H1 (cell line): Measurements from ENCODE around the gene ARHGAP4. TPM values are rescaled to one million over a fixed set of nuclear protein-coding genes. Genes with fewer than 3 reads are reported as not detected.

ENCODE experiments used
- CTCF ChIA-PET: fragments of 300-600 bp; sonication (Branson Sonifier 250); formaldehyde crosslinking; loops from one replicate; lab custom pipeline; 2021; ENCODE audit not compliant: partially characterized antibody; lab: Charles Lee
- POLR2A ChIA-PET: fragments of 300-600 bp; sonication (Branson Sonifier 250); formaldehyde crosslinking; loops from one replicate; lab custom pipeline; 2021; ENCODE audit warnings: inconsistent platforms; ENCODE audit not compliant: partially characterized antibody; lab: Charles Lee
- DNase-seq, 2 experiments: peaks; one replicate each; pipeline versions ENCODE4 v3.0.0 to v3.0.0-alpha.2; 2010 to 2022; ENCODE audit warnings: low spot score in 2 of 2, low read depth in 1 of 2, mixed read lengths in 1 of 2
- FAIRE-seq: peaks from 2 replicates; lab custom pipeline; 2011; peaks lifted over from hg19 to GRCh38; lab: Jason Lieb, UNC
- H2AFZ ChIP-seq: 2 replicates; pipeline ENCODE4 v1.8.1; 2012; ENCODE audit warnings: low read length, inconsistent platforms
- H2AK5ac ChIP-seq: 2 replicates; pipeline ENCODE4 v1.6.1; 2013; ENCODE audit warnings: low read depth, low read length
- H2BK120ac ChIP-seq: replicated peaks from 2 replicates; pipeline ENCODE3; 2013; ENCODE audit warnings: low read depth, low read length, inconsistent platforms
- H2BK12ac ChIP-seq: 2 replicates; pipeline ENCODE4 v1.6.1; 2013; ENCODE audit warnings: low read depth, low read length
- H2BK15ac ChIP-seq: 2 replicates; pipeline ENCODE4 v1.6.1; 2013; ENCODE audit warnings: low read length
- H2BK20ac ChIP-seq: 2 replicates; pipeline ENCODE4 v1.6.1; 2013; ENCODE audit warnings: low read length
- H2BK5ac ChIP-seq: 2 replicates; pipeline ENCODE4 v1.6.1; 2013; ENCODE audit warnings: low read depth, low read length
- H3K14ac ChIP-seq: 2 replicates; pipeline ENCODE4 v1.6.1; 2013; ENCODE audit warnings: inconsistent platforms; ENCODE audit not compliant: insufficient read length
- H3K18ac ChIP-seq: 2 replicates; pipeline ENCODE4 v1.6.1; 2013; ENCODE audit warnings: low read length; ENCODE audit errors: extremely low read depth
- H3K23ac ChIP-seq: 2 replicates; pipeline ENCODE4 v1.6.1; 2013; ENCODE audit warnings: inconsistent platforms; ENCODE audit not compliant: insufficient read length
- H3K23me2 ChIP-seq: 2 replicates; pipeline ENCODE4 v1.6.1; 2013; ENCODE audit warnings: low read depth, low read length
- H3K27ac ChIP-seq: 2 replicates; pipeline ENCODE4 v1.6.1; 2011; ENCODE audit warnings: low read depth, low read length, inconsistent platforms
- H3K27me3 ChIP-seq, 4 experiments: replicated peaks in 1 of 4; 1 replicate in 1 of 4; 2 replicates in 3 of 4; pipeline versions ENCODE4 v1.6.1 to v1.8.1; 2011 to 2013; ENCODE audit warnings: low read length in 3 of 4, mild to moderate bottlenecking in 3 of 4, inconsistent platforms in 2 of 4, mixed read lengths in 2 of 4, moderate library complexity in 1 of 4; ENCODE audit not compliant: control insufficient read depth in 3 of 4, insufficient read depth in 3 of 4; ENCODE audit errors: extremely low read depth in 1 of 4
- H3K36me3 ChIP-seq, 4 experiments: 2 replicates each; pipeline versions ENCODE4 v1.6.1 to v1.8.1; 2011 to 2013; ENCODE audit warnings: mild to moderate bottlenecking in 4 of 4, low read length in 3 of 4, moderate library complexity in 2 of 4, control low read depth in 1 of 4, inconsistent platforms in 1 of 4; ENCODE audit not compliant: insufficient read depth in 4 of 4, control insufficient read depth in 2 of 4
- H3K4ac ChIP-seq: replicated peaks from 2 replicates; pipeline ENCODE3; 2013; ENCODE audit warnings: low read length, low read depth, mixed read lengths, inconsistent platforms; ENCODE audit not compliant: insufficient read length
- H3K4me1 ChIP-seq, 4 experiments: replicated peaks in 1 of 4; 1 replicate in 1 of 4; 2 replicates in 3 of 4; pipeline versions ENCODE4 v1.6.1 to v1.8.1; 2011 to 2013; ENCODE audit warnings: low read length in 3 of 4, inconsistent platforms in 2 of 4, mixed read lengths in 1 of 4; ENCODE audit not compliant: insufficient read depth in 4 of 4, control insufficient read depth in 3 of 4
- H3K4me2 ChIP-seq, 2 experiments: 2 replicates each; pipeline versions ENCODE4 v1.6.1 to v1.8.1; 2011 to 2013; ENCODE audit warnings: low read depth in 2 of 2, low read length in 2 of 2, control low read depth in 1 of 2, inconsistent platforms in 1 of 2, mild to moderate bottlenecking in 1 of 2; ENCODE audit not compliant: insufficient read depth in 1 of 2
- H3K4me3 ChIP-seq, 4 experiments: fragments of 200-600, 300-600 bp in 1 of 4; sonication (generic), shearing (Covaris generic), sonication (Bioruptor Twin) in 1 of 4; 2 replicates each; pipeline versions ENCODE4 v1.5.1 to v1.8.1; 2011 to 2016; ENCODE audit warnings: low read length in 4 of 4, low read depth in 3 of 4, control low read depth in 2 of 4, inconsistent platforms in 2 of 4, mild to moderate bottlenecking in 2 of 4, mixed read lengths in 1 of 4, moderate library complexity in 1 of 4; ENCODE audit not compliant: insufficient read depth in 2 of 4; ENCODE audit errors: extremely low read depth in 1 of 4
- H3K56ac ChIP-seq: replicated peaks from 2 replicates; pipeline ENCODE3; 2013; ENCODE audit warnings: low read depth, mild to moderate bottlenecking, mixed read lengths, low read length, inconsistent platforms; ENCODE audit not compliant: insufficient read length
- H3K79me1 ChIP-seq: 2 replicates; pipeline ENCODE4 v1.6.1; 2013; ENCODE audit warnings: low read depth, low read length, control low read depth
- H3K79me2 ChIP-seq, 2 experiments: 2 replicates each; pipeline versions ENCODE4 v1.6.1 to v1.8.1; 2012 to 2013; ENCODE audit warnings: low read length in 2 of 2, mild to moderate bottlenecking in 2 of 2, inconsistent platforms in 1 of 2; ENCODE audit not compliant: insufficient read depth in 2 of 2, control insufficient read depth in 1 of 2
- H3K9ac ChIP-seq, 4 experiments: replicated peaks in 1 of 4; 1 replicate in 1 of 4; 2 replicates in 3 of 4; pipeline versions ENCODE4 v1.6.1 to v1.8.1; 2011 to 2013; ENCODE audit warnings: low read depth in 3 of 4, low read length in 3 of 4, control low read depth in 2 of 4, mild to moderate bottlenecking in 2 of 4, moderate library complexity in 2 of 4, inconsistent platforms in 1 of 4; ENCODE audit errors: extremely low read depth in 1 of 4
- H3K9me3 ChIP-seq, 2 experiments: 2 replicates each; pipeline versions ENCODE4 v1.6.1 to v1.8.1; 2012 to 2013; ENCODE audit warnings: mild to moderate bottlenecking in 2 of 2, moderate library complexity in 2 of 2, control low read depth in 1 of 2, inconsistent platforms in 1 of 2, low read depth in 1 of 2, low read length in 1 of 2, mixed read lengths in 1 of 2; ENCODE audit not compliant: insufficient read depth in 2 of 2
- H4K20me1 ChIP-seq, 2 experiments: replicated peaks in 1 of 2; 2 replicates each; pipeline versions ENCODE3 to v1.8.1; 2011 to 2013; ENCODE audit warnings: inconsistent platforms in 2 of 2, low read length in 2 of 2, mild to moderate bottlenecking in 1 of 2; ENCODE audit not compliant: insufficient read depth in 2 of 2, control insufficient read depth in 1 of 2
- H4K5ac ChIP-seq: 2 replicates; pipeline ENCODE4 v1.6.1; 2013; ENCODE audit warnings: low read length, low read depth, mixed read lengths, inconsistent platforms; ENCODE audit not compliant: insufficient read length
- H4K8ac ChIP-seq: 2 replicates; pipeline ENCODE4 v1.8.0; 2013; ENCODE audit warnings: mild to moderate bottlenecking, moderate library complexity, low read length, inconsistent platforms; ENCODE audit not compliant: insufficient read depth; ENCODE audit errors: extremely low read depth
- H4K91ac ChIP-seq: replicated peaks from 2 replicates; pipeline ENCODE3; 2013; ENCODE audit warnings: low read length, mixed read lengths, inconsistent platforms; ENCODE audit not compliant: insufficient read length
- GABPA ChIP-seq: IDR thresholded peaks from 2 replicates; pipeline ENCODE4 v1.6.1; 2011; ENCODE audit warnings: mild to moderate bottlenecking, low read length, moderate library complexity, borderline replicate concordance; ENCODE audit not compliant: insufficient read depth
- HDAC6 ChIP-seq: IDR thresholded peaks from one replicate; pipeline ENCODE4 v1.7.1; 2012; ENCODE audit warnings: low read depth, mild to moderate bottlenecking, inconsistent platforms, low read length, moderate library complexity
- KDM5A ChIP-seq: fragments of 200-600 bp; IDR thresholded peaks from 2 replicates; pipeline ENCODE4 v1.7.1; 2012; ENCODE audit warnings: mild to moderate bottlenecking, low read length, inconsistent platforms, mixed read lengths
- MAFK ChIP-seq: IDR thresholded peaks from 2 replicates; pipeline ENCODE4 v1.6.1; 2012; ENCODE audit warnings: low read depth, mild to moderate bottlenecking, improper control_type of control experiment, low read length
- NANOG ChIP-seq: IDR thresholded peaks from 2 replicates; pipeline ENCODE4 v1.6.1; 2011; ENCODE audit warnings: low read length, low read depth, mild to moderate bottlenecking, inconsistent platforms; ENCODE audit not compliant: insufficient read depth, poor library complexity, severe bottlenecking
- NRF1 ChIP-seq: IDR thresholded peaks from 2 replicates; pipeline ENCODE4 v1.6.1; 2011; ENCODE audit warnings: mild to moderate bottlenecking, low read depth, low read length, improper control_type of control experiment
- WGBS, 2 experiments: shearing (Covaris generic) in 1 of 2; methylation state at CpG; one replicate each; pipeline versions ENCODE4 v1.1.6 to v1.1.7; 2013 to 2015; ENCODE audit warnings: low lambda C conversion rate in 2 of 2, mixed read lengths in 2 of 2, inconsistent platforms in 1 of 2, low coverage in 1 of 2, missing lambda C conversion rate in 1 of 2; ENCODE audit not compliant: insufficient replicate concordance in 2 of 2, insufficient coverage in 1 of 2, insufficient read length in 1 of 2; ENCODE audit errors: extremely low coverage in 1 of 2, missing lambda C conversion rate in 1 of 2; 5-methylcytosine and 5-hydroxymethylcytosine counted together
- polyA plus RNA-seq, 7 experiments: library from polyadenylated mRNA; depleted of rRNA in 3 of 7; stranded (reverse) in 5 of 7; unstranded in 2 of 7; fragments of >200 nt in 5 of 7; fragments of 200-250 nt in 2 of 7; gene quantifications; 1 replicate in 5 of 7; 2 replicates in 1 of 7; 4 replicates in 1 of 7; pipeline versions ENCODE4 v1.2.1 to v1.2.3, GENCODE V29; 2011 to 2013; ENCODE audit warnings: missing spikeins in 2 of 7, mixed read lengths in 2 of 7
- total RNA-seq: library from RNA; stranded (reverse); fragmentation: NEBNext Ultra II Directional; extraction: Animal tissue kit (Norgen Biotek cat#: 25700); gene quantifications from 2 replicates; pipeline ENCODE4 v1.2.1, GENCODE V29; 2021

ARHGAP4 gene
- total and polyA plus RNA-seq, 2 of the 8 experiments (the other 6 are each of a cell fraction or from before 2014, with no cell fraction given), result 23.9 to 26.0 TPM

- H3K23ac ChIP-seq, result no peak overlapping the region
- peaks cover 0 to 13% of the 10 kb centered on the region in 2 experiments; a peak in 2 of 4 replicates for H3K79me2 ChIP-seq
- DNase-seq (no peak), FAIRE-seq (no peak)
- H3K36me3 ChIP-seq, result no peaks in the 10 kb centered on the region; a peak in 1 of 8 replicates
- peaks cover 4 to 11% (median 8%) of the 10 kb centered on the region in 4 experiments; a peak in 6 of 7 replicates for H3K4me1 ChIP-seq
- no peak overlapping the region for H3K27ac ChIP-seq
- H2AFZ ChIP-seq, result no peak overlapping the region
- H3K18ac ChIP-seq, result no peak overlapping the region
- H3K23me2 ChIP-seq, result 0 out of 2 replicates have a peak, but pooled peaks cover 2% of the 10 kb centered on the region
- no peak overlapping the region for H2BK5ac ChIP-seq
- no peak overlapping the region for H3K56ac ChIP-seq
- no peak overlapping the region for H4K91ac ChIP-seq
- no peak overlapping the region for H4K5ac ChIP-seq
- H3K14ac ChIP-seq, result no peak overlapping the region
- H2AK5ac ChIP-seq, result no peak overlapping the region
- H2BK120ac ChIP-seq, result no peak overlapping the region
- TF ChIP-seq MAFK (no peak), NRF1 (no peak), HDAC6 (no peak), NANOG (no peak), GABPA (no peak), KDM5A (no peak)
- ChIA-PET POLR2A (interaction anchor here (0.6 to 18.9 kb wide), 4 partner anchors 13 to 587 kb away, joined by 3 to 231 read pairs (median 4); partner anchors contain the start of genes ARHGAP4 and TMEM187), CTCF (interaction anchor here (1.7 to 19.6 kb wide), 3 partner anchors 10 to 11 kb away, joined by 4 to 272 read pairs (median 4); partner anchors contain the start of genes ARHGAP4 and RENBP)
- no peak overlapping the region for H4K8ac ChIP-seq
- no peak overlapping the region for H3K9ac ChIP-seq
- no peak overlapping the region for H3K4me3 ChIP-seq
- no peak overlapping the region for H3K4me2 ChIP-seq
- H3K79me1 ChIP-seq, result no peaks in the 10 kb centered on the region
- H4K20me1 ChIP-seq, result peaks cover 0 to 3% of the 10 kb centered on the region in 2 experiments
- no peak overlapping the region for H2BK12ac ChIP-seq
- H2BK20ac ChIP-seq, result no peak overlapping the region
- no peaks in the 10 kb centered on the region for H3K27me3 ChIP-seq
- no peaks in the 10 kb centered on the region for H3K9me3 ChIP-seq
- no peak overlapping the region for H2BK15ac ChIP-seq
- H3K4ac ChIP-seq, result no peak overlapping the region
- WGBS, 2 experiments, result 97% methylated on average over 3 of the region's 3 CpGs; no CpG with 5 or more reads in 1 of the 2 experiments
Measured at GRCh38 chrX:153937056-153937455, 11.0 kb upstream of the ARHGAP4 start.
